HEK293 (cell line): ENCODE results near the gene KYAT1.

Source experiments
- GLIS1 ChIP-seq: fragments of 450-650 bp; formaldehyde crosslinking; IDR thresholded peaks from 2 replicates; pipeline ENCODE4 v1.5.1; 2016; ENCODE audit warnings: missing biosample characterization, missing genetic modification characterization
- OSR2 ChIP-seq: fragments of 450-650 bp; formaldehyde crosslinking; IDR thresholded peaks from 2 replicates; pipeline ENCODE4 v1.5.1; 2016; ENCODE audit warnings: missing biosample characterization, missing genetic modification characterization
- ZBTB17 ChIP-seq: fragments of 450-650 bp; formaldehyde crosslinking; IDR thresholded peaks from 2 replicates; pipeline ENCODE4 v1.5.1; 2016; ENCODE audit warnings: missing biosample characterization, missing genetic modification characterization
- ZIC2 ChIP-seq: fragments of 450-650 bp; formaldehyde crosslinking; IDR thresholded peaks from 2 replicates; pipeline ENCODE4 v1.5.1; 2016; ENCODE audit warnings: missing biosample characterization, missing genetic modification characterization
- ZNF394 ChIP-seq: fragments of 450-650 bp; formaldehyde crosslinking; IDR thresholded peaks from 2 replicates; pipeline ENCODE4 v1.5.1; 2016; ENCODE audit warnings: missing biosample characterization, missing genetic modification characterization, mild to moderate bottlenecking, moderate library complexity, borderline replicate concordance
- ZNF433 ChIP-seq: fragments of 450-650 bp; formaldehyde crosslinking; IDR thresholded peaks from 2 replicates; pipeline ENCODE4 v1.5.1; 2016; ENCODE audit warnings: missing biosample characterization, missing genetic modification characterization, low read depth
- ZNF529 ChIP-seq: fragments of 450-650 bp; formaldehyde crosslinking; IDR thresholded peaks from 2 replicates; pipeline ENCODE4 v1.5.1; 2017; ENCODE audit warnings: missing genetic modification characterization, missing biosample characterization; ENCODE audit not compliant: insufficient replicate concordance
- ZNF544 ChIP-seq: fragments of 450-650 bp; formaldehyde crosslinking; IDR thresholded peaks from 2 replicates; pipeline ENCODE4 v1.5.0; 2017; ENCODE audit warnings: missing biosample characterization, missing genetic modification characterization
- ZNF610 ChIP-seq: fragments of 450-650 bp; formaldehyde crosslinking; IDR thresholded peaks from 2 replicates; pipeline ENCODE4 v1.5.1; 2016; ENCODE audit warnings: missing biosample characterization, missing genetic modification characterization, borderline replicate concordance
- TF ChIP-seq, protein P1 (sequence below): fragments of 450-650 bp; formaldehyde crosslinking; IDR thresholded peaks from 2 replicates; pipeline ENCODE4 v1.5.1; 2016; ENCODE audit warnings: missing biosample characterization, missing genetic modification characterization
- TF ChIP-seq, protein P2 (sequence below): fragments of 450-650 bp; IDR thresholded peaks from 2 replicates; pipeline ENCODE4 v1.5.1; 2018; ENCODE audit warnings: missing biosample characterization, missing genetic modification characterization
- TF ChIP-seq, protein P3 (sequence below): fragments of 450-650 bp; formaldehyde crosslinking; IDR thresholded peaks from 2 replicates; pipeline ENCODE4 v1.5.1; 2016; ENCODE audit warnings: missing biosample characterization, missing genetic modification characterization
- TF ChIP-seq, protein P4 (sequence below): fragments of 450-650 bp; formaldehyde crosslinking; IDR thresholded peaks from 2 replicates; pipeline ENCODE4 v1.5.1; 2016; ENCODE audit warnings: missing biosample characterization, missing genetic modification characterization
- TF ChIP-seq, protein P5 (sequence below): fragments of 450-650 bp; formaldehyde crosslinking; IDR thresholded peaks from 2 replicates; pipeline ENCODE4 v1.5.1; 2017; ENCODE audit warnings: missing biosample characterization, missing genetic modification characterization
- TF ChIP-seq, protein P6 (sequence below): fragments of 450-650 bp; IDR thresholded peaks from 2 replicates; pipeline ENCODE4 v1.5.1; 2018; ENCODE audit warnings: missing biosample characterization, mild to moderate bottlenecking, missing genetic modification characterization

Gene KYAT1

DNA sequence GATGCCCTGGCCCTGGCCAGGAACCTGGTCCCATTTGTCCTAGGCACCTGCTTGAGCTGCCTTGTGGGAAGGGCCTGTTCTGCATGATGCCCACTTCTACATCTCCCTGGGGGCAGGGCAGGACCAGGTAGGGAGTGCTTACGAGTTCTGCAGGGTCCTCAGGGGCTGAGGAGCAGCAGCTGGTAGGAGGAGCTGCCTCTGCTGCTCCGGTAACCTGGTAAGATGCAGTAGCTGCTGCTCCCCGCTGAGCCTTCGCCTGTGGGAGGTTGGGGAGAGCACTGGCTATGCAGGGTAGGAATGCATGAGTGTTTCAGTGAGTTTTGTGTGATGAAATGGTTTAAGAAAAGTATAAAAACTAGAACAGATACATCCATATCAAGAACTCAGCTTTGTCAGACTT lies 13.8 kb upstream of the KYAT1 start (continued):
- TF ChIP-seq, protein P1, sequence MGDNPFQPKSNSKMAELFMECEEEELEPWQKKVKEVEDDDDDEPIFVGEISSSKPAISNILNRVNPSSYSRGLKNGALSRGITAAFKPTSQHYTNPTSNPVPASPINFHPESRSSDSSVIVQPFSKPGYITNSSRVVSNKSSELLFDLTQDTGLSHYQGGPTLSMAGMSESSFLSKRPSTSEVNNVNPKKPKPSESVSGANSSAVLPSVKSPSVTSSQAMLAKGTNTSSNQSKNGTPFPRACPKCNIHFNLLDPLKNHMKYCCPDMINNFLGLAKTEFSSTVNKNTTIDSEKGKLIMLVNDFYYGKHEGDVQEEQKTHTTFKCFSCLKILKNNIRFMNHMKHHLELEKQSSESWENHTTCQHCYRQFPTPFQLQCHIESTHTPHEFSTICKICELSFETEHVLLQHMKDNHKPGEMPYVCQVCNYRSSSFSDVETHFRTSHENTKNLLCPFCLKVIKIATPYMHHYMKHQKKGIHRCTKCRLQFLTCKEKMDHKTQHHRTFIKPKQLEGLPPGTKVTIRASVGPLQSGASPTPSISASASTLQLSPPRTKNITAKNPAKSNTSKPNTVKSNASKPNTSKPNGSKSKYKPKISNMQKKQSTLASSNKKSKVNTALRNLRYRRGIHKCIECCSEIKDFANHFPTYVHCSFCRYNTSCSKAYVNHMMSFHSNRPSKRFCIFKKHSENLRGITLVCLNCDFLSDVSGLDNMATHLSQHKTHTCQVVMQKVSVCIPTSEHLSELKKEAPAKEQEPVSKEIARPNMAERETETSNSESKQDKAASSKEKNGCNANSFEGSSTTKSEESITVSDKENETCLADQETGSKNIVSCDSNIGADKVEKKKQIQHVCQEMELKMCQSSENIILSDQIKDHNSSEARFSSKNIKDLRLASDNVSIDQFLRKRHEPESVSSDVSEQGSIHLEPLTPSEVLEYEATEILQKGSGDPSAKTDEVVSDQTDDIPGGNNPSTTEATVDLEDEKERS (tag by site-specific recombination), result no peak
- TF ChIP-seq, protein P2, sequence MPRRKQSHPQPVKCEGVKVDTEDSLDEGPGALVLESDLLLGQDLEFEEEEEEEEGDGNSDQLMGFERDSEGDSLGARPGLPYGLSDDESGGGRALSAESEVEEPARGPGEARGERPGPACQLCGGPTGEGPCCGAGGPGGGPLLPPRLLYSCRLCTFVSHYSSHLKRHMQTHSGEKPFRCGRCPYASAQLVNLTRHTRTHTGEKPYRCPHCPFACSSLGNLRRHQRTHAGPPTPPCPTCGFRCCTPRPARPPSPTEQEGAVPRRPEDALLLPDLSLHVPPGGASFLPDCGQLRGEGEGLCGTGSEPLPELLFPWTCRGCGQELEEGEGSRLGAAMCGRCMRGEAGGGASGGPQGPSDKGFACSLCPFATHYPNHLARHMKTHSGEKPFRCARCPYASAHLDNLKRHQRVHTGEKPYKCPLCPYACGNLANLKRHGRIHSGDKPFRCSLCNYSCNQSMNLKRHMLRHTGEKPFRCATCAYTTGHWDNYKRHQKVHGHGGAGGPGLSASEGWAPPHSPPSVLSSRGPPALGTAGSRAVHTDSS (tag by site-specific recombination), result no peak
- TF ChIP-seq, protein P3, sequence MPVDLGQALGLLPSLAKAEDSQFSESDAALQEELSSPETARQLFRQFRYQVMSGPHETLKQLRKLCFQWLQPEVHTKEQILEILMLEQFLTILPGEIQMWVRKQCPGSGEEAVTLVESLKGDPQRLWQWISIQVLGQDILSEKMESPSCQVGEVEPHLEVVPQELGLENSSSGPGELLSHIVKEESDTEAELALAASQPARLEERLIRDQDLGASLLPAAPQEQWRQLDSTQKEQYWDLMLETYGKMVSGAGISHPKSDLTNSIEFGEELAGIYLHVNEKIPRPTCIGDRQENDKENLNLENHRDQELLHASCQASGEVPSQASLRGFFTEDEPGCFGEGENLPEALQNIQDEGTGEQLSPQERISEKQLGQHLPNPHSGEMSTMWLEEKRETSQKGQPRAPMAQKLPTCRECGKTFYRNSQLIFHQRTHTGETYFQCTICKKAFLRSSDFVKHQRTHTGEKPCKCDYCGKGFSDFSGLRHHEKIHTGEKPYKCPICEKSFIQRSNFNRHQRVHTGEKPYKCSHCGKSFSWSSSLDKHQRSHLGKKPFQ (tag by site-specific recombination), result no peak
- TF ChIP-seq, protein P4, sequence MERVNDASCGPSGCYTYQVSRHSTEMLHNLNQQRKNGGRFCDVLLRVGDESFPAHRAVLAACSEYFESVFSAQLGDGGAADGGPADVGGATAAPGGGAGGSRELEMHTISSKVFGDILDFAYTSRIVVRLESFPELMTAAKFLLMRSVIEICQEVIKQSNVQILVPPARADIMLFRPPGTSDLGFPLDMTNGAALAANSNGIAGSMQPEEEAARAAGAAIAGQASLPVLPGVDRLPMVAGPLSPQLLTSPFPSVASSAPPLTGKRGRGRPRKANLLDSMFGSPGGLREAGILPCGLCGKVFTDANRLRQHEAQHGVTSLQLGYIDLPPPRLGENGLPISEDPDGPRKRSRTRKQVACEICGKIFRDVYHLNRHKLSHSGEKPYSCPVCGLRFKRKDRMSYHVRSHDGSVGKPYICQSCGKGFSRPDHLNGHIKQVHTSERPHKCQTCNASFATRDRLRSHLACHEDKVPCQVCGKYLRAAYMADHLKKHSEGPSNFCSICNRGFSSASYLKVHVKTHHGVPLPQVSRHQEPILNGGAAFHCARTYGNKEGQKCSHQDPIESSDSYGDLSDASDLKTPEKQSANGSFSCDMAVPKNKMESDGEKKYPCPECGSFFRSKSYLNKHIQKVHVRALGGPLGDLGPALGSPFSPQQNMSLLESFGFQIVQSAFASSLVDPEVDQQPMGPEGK (tag by site-specific recombination), result peak; percentile 32; the same call in 1 of the 2 replicates
- TF ChIP-seq, protein P5, sequence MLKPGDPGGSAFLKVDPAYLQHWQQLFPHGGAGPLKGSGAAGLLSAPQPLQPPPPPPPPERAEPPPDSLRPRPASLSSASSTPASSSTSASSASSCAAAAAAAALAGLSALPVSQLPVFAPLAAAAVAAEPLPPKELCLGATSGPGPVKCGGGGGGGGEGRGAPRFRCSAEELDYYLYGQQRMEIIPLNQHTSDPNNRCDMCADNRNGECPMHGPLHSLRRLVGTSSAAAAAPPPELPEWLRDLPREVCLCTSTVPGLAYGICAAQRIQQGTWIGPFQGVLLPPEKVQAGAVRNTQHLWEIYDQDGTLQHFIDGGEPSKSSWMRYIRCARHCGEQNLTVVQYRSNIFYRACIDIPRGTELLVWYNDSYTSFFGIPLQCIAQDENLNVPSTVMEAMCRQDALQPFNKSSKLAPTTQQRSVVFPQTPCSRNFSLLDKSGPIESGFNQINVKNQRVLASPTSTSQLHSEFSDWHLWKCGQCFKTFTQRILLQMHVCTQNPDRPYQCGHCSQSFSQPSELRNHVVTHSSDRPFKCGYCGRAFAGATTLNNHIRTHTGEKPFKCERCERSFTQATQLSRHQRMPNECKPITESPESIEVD (tag by site-specific recombination), result no peak
- TF ChIP-seq ZIC2, result peak; percentile 78
- peak; percentile 75 for TF ChIP-seq GLIS1 (tag by site-specific recombination)
- no peak for TF ChIP-seq ZNF610 (tag by site-specific recombination)
- no peak for TF ChIP-seq ZNF529 (tag by site-specific recombination)
- TF ChIP-seq ZBTB17 (tag by site-specific recombination), result 0 out of 2 replicates have a peak, but pooled peaks have one; percentile 38
- TF ChIP-seq, protein P6, sequence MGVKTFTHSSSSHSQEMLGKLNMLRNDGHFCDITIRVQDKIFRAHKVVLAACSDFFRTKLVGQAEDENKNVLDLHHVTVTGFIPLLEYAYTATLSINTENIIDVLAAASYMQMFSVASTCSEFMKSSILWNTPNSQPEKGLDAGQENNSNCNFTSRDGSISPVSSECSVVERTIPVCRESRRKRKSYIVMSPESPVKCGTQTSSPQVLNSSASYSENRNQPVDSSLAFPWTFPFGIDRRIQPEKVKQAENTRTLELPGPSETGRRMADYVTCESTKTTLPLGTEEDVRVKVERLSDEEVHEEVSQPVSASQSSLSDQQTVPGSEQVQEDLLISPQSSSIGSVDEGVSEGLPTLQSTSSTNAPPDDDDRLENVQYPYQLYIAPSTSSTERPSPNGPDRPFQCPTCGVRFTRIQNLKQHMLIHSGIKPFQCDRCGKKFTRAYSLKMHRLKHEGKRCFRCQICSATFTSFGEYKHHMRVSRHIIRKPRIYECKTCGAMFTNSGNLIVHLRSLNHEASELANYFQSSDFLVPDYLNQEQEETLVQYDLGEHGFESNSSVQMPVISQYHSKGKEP (tag by site-specific recombination), result peak; percentile 50; the same call in 1 of the 2 replicates
- no peak for TF ChIP-seq ZNF433 (tag by site-specific recombination)
- TF ChIP-seq ZNF394 (tag by site-specific recombination), result peak; percentile 91
- TF ChIP-seq OSR2 (tag by site-specific recombination), result peak; percentile 98
- TF ChIP-seq ZNF544, result no peak
